HG02571 (cell line): ENCODE results near the gene CHGA.

Experiments used
- ATAC-seq: cut with Tn5 transposase; IDR thresholded peaks from one replicate; pipeline ENCODE4 v1.9.1; 2021; ENCODE audit warnings: mild to moderate bottlenecking, moderate library complexity; ENCODE audit not compliant: unreplicated experiment

The CHGA gene

GRCh38 chr14:92929689-92930608 lies 7.0 kb downstream of the CHGA start:
- ATAC-seq, result no peak

- no peak for ATAC-seq
These were observed 8.0 kb downstream of the CHGA start for GRCh38 chr14:92930737-92931602.

- no peak for ATAC-seq
These were observed 8.9 kb downstream of the CHGA start for GRCh38 chr14:92931681-92932447.

- no peak for ATAC-seq
These were observed 9.8 kb downstream of the CHGA start for GRCh38 chr14:92932448-92933395.

GRCh38 chr14:92933481-92933880 lies 10.5 kb downstream of the CHGA start:
- ATAC-seq, result no peak

GRCh38 chr14:92934196-92935085 lies 11.5 kb downstream of the CHGA start:
- no peak for ATAC-seq

GRCh38 chr14:92935446-92935845 lies 12.5 kb downstream of the CHGA start:
- no peak for ATAC-seq

GRCh38 chr14:92936085-92936484 lies 13.1 kb downstream of the CHGA start:
- ATAC-seq, result no peak

GRCh38 chr14:92937051-92937937 lies 14.3 kb downstream of the CHGA start:
- ATAC-seq, result no peak

GRCh38 chr14:92938235-92938875 lies 15.4 kb downstream of the CHGA start:
- no peak for ATAC-seq

GRCh38 chr14:92938890-92939671 lies 16.1 kb downstream of the CHGA start:
- no peak for ATAC-seq

- no peak for ATAC-seq
These were observed 16.7 kb downstream of the CHGA start for GRCh38 chr14:92939699-92940098.

GRCh38 chr14:92940543-92940942 lies 17.6 kb downstream of the CHGA start:
- ATAC-seq, result no peak

- ATAC-seq, result no peak
These were observed 18.6 kb downstream of the CHGA start for GRCh38 chr14:92941531-92941930.

GRCh38 chr14:92942136-92942535 lies 19.2 kb downstream of the CHGA start:
- no peak for ATAC-seq

GRCh38 chr14:92942576-92942975 lies 19.6 kb downstream of the CHGA start:
- ATAC-seq, result no peak
